Tibial nerve (tissue), 4 donors: ENCODE measurements around the gene ALKBH2.

Source experiments
- EP300 ChIP-seq, 2 donors: sonication (generic); formaldehyde crosslinking; IDR thresholded peaks; one replicate each; pipeline ENCODE4 v1.6.1; 2017; ENCODE audit warnings: antibody characterized with exemption in 2 of 2, mild to moderate bottlenecking in 1 of 2
- POLR2A ChIP-seq, 2 donors: fragments of 450-650 bp; IDR thresholded peaks; one replicate each; pipeline ENCODE4 v1.6.1; 2017; ENCODE audit warnings: antibody characterized with exemption in 2 of 2, mild to moderate bottlenecking in 2 of 2, moderate library complexity in 2 of 2
- TF ChIP-seq, protein P1 (sequence below), 5 experiments: fragments of 200-600 bp in 3 of 5; fragments of 450-650 bp in 2 of 5; sonication (generic) in 3 of 5; IDR thresholded peaks; one replicate each; pipeline ENCODE4 v1.5.1; 2016 to 2019; ENCODE audit warnings: antibody characterized with exemption in 5 of 5, mild to moderate bottlenecking in 3 of 5, moderate library complexity in 2 of 5

DNA sequence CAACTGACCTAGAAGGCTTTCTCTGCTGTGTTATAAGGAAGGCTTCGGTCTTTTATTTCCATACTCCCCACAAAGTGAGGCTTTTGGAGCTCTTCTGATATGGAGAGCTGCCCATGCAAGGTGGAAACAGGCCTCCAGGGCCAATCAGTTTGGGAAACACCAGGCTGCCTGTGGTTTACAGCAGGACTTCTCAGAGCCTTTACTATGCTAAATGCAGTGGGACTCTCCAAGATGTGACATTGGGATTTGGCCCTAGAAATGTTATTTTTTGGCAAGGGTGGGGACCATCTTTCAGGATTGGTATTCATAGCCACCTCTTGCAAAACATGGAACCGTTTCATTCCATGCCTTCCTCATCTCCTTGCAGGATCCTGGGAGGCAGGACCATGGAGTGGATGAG, 26.8 kb upstream of the ALKBH2 start:
- TF ChIP-seq POLR2A (IDR thresholded peaks at IDR 0.05) (no peak), EP300 (IDR thresholded peaks at IDR 0.05) (no peak)
- TF ChIP-seq, protein P1, sequence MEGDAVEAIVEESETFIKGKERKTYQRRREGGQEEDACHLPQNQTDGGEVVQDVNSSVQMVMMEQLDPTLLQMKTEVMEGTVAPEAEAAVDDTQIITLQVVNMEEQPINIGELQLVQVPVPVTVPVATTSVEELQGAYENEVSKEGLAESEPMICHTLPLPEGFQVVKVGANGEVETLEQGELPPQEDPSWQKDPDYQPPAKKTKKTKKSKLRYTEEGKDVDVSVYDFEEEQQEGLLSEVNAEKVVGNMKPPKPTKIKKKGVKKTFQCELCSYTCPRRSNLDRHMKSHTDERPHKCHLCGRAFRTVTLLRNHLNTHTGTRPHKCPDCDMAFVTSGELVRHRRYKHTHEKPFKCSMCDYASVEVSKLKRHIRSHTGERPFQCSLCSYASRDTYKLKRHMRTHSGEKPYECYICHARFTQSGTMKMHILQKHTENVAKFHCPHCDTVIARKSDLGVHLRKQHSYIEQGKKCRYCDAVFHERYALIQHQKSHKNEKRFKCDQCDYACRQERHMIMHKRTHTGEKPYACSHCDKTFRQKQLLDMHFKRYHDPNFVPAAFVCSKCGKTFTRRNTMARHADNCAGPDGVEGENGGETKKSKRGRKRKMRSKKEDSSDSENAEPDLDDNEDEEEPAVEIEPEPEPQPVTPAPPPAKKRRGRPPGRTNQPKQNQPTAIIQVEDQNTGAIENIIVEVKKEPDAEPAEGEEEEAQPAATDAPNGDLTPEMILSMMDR (IDR thresholded peaks at IDR 0.05) = no peak
